ENCODE measurements around the gene TAAR5. TPM values are rescaled to one million over a fixed set of nuclear protein-coding genes. Genes with fewer than 3 reads are reported as not detected.

Gene TAAR5
- total and polyA plus RNA-seq, 2 of the 8 experiments (the other 6 are each of a cell fraction or from before 2014, with no cell fraction given): not detected

- no peak for TF ChIP-seq JUND (IDR thresholded peaks at IDR 0.05; ENCODE audit: low read length)
- no peak for TF ChIP-seq RFX5 (IDR thresholded peaks at IDR 0.05; ENCODE audit: borderline replicate concordance, low read depth, low read length)
- TF ChIP-seq SIN3A (conservative IDR thresholded peaks at IDR 0.05 in 1 of 2, IDR thresholded peaks at IDR 0.05 in 1 of 2; ENCODE audit: low read depth in 1 of 2, low read length in 2 of 2): no peak
- TF ChIP-seq, protein P1, sequence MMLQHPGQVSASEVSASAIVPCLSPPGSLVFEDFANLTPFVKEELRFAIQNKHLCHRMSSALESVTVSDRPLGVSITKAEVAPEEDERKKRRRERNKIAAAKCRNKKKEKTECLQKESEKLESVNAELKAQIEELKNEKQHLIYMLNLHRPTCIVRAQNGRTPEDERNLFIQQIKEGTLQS (IDR thresholded peaks at IDR 0.05; ENCODE audit: insufficient read depth, low read depth, low read length): no peak
- no peak for TF ChIP-seq SUZ12 (IDR thresholded peaks at IDR 0.05; ENCODE audit: low read length)
- no peak for TF ChIP-seq SIRT6 (IDR thresholded peaks at IDR 0.05; ENCODE audit: low read length)
- TF ChIP-seq CBX8 (IDR thresholded peaks at IDR 0.05; ENCODE audit: borderline replicate concordance, low read depth, low read length): no peak
Observed at GRCh38 chr6:132544826-132545225, 44.7 kb downstream of the TAAR5 start (continued).

Small RNA genes lying within 50 kb of the gene (small RNA-seq; reads per million reads assigned to genes)
- not detected for gene TAAR7P (ENCODE audit: insufficient read depth)

Other genes with a start within 250 kb of the TAAR5 start
- 1.4 and 1.6 TPM in 2 replicates for gene MOXD1, start 188.3 kb downstream of the TAAR5 start, total RNA-seq (2021; fragmentation: NEBNext Ultra II Directional; extraction: Animal tissue kit (Norgen Biotek cat#: 25700))
- gene MOXD1, start 188.3 kb downstream of the TAAR5 start, polyA plus RNA-seq (2011; rRNA removed): 1.7 and 3.5 TPM in 2 replicates
- gene STX7, start 76.6 kb downstream of the TAAR5 start, total RNA-seq (2021; fragmentation: NEBNext Ultra II Directional; extraction: Animal tissue kit (Norgen Biotek cat#: 25700)): 27.9 and 32.6 TPM in 2 replicates
- 4.3 and 5.7 TPM in 2 replicates for gene STX7, start 76.6 kb downstream of the TAAR5 start, polyA plus RNA-seq (2011; rRNA removed)
- not detected in 2 replicates for gene TAAR9, start 51.5 kb downstream of the TAAR5 start, total RNA-seq (2021; fragmentation: NEBNext Ultra II Directional; extraction: Animal tissue kit (Norgen Biotek cat#: 25700))
- gene TAAR9, start 51.5 kb downstream of the TAAR5 start, polyA plus RNA-seq (2011; rRNA removed): not detected in 2 replicates
- gene TAAR8, start 37.1 kb downstream of the TAAR5 start, total RNA-seq (2021; fragmentation: NEBNext Ultra II Directional; extraction: Animal tissue kit (Norgen Biotek cat#: 25700)): not detected in 2 replicates
- gene TAAR8, start 37.1 kb downstream of the TAAR5 start, polyA plus RNA-seq (2011; rRNA removed): not detected in 2 replicates
- gene TAAR6, start 19.4 kb downstream of the TAAR5 start, total RNA-seq (2021; fragmentation: NEBNext Ultra II Directional; extraction: Animal tissue kit (Norgen Biotek cat#: 25700)): not detected in 2 replicates
- 0.06 TPM in 2 replicates for gene TAAR6, start 19.4 kb downstream of the TAAR5 start, polyA plus RNA-seq (2011; rRNA removed)
- gene TAAR2, start 34.5 kb upstream of the TAAR5 start, total RNA-seq (2021; fragmentation: NEBNext Ultra II Directional; extraction: Animal tissue kit (Norgen Biotek cat#: 25700)): not detected in 2 replicates
- gene TAAR2, start 34.5 kb upstream of the TAAR5 start, polyA plus RNA-seq (2011; rRNA removed): not detected in 2 replicates
- gene TAAR1, start 69.4 kb upstream of the TAAR5 start, total RNA-seq (2021; fragmentation: NEBNext Ultra II Directional; extraction: Animal tissue kit (Norgen Biotek cat#: 25700)): not detected in 2 replicates
- gene TAAR1, start 69.4 kb upstream of the TAAR5 start, polyA plus RNA-seq (2011; rRNA removed): not detected in 2 replicates
- not detected in 2 replicates for gene VNN1, start 124.3 kb upstream of the TAAR5 start, total RNA-seq (2021; fragmentation: NEBNext Ultra II Directional; extraction: Animal tissue kit (Norgen Biotek cat#: 25700))
- not detected in 2 replicates for gene VNN1, start 124.3 kb upstream of the TAAR5 start, polyA plus RNA-seq (2011; rRNA removed)
- gene VNN2, start 168.2 kb upstream of the TAAR5 start, total RNA-seq (2021; fragmentation: NEBNext Ultra II Directional; extraction: Animal tissue kit (Norgen Biotek cat#: 25700)): not detected in 2 replicates
- not detected in 2 replicates for gene VNN2, start 168.2 kb upstream of the TAAR5 start, polyA plus RNA-seq (2011; rRNA removed)
- gene SLC18B1, start 208.9 kb upstream of the TAAR5 start, total RNA-seq (2021; fragmentation: NEBNext Ultra II Directional; extraction: Animal tissue kit (Norgen Biotek cat#: 25700)): 22.0 and 23.4 TPM in 2 replicates
- 10.6 and 17.2 TPM in 2 replicates for gene SLC18B1, start 208.9 kb upstream of the TAAR5 start, polyA plus RNA-seq (2011; rRNA removed)
- 1,733 and 1,771 TPM in 2 replicates for gene RPS12, start 224.8 kb upstream of the TAAR5 start, total RNA-seq (2021; fragmentation: NEBNext Ultra II Directional; extraction: Animal tissue kit (Norgen Biotek cat#: 25700))
- 7,878 and 9,013 TPM in 2 replicates for gene RPS12, start 224.8 kb upstream of the TAAR5 start, polyA plus RNA-seq (2011; rRNA removed)